C4-2B (cell line): ENCODE results near the gene MDP1.
"Not testable (repeated sequence)": the region's sequence is repeated elsewhere in the genome, so short reads cannot be mapped to it uniquely, and the experiment has no call there.

Experiments used
- CTCF ChIP-seq: fragments of 450-650 bp; conservative IDR thresholded peaks from 2 replicates; pipeline ENCODE4 v1.5.1; 2017; ENCODE audit warnings: mild to moderate bottlenecking
- ZFX ChIP-seq: fragments of 450-650 bp; IDR thresholded peaks from 2 replicates; pipeline ENCODE4 v1.6.1; 2017

GRCh38 chr14:24245350-24245749, 29.5 kb upstream of the MDP1 start:
- not testable (repeated sequence) for TF ChIP-seq CTCF, ZFX
